GM12891 (cell line): Measurements from ENCODE around the gene C20orf141.

Experiments used
- POLR2A ChIP-seq: IDR thresholded peaks from 2 replicates; pipeline ENCODE4 v1.6.1; 2011; ENCODE audit warnings: low read depth, low read length, control low read depth
- POLR2AphosphoS5 ChIP-seq: IDR thresholded peaks from 2 replicates; pipeline ENCODE4 v1.6.1; 2011; ENCODE audit warnings: low read depth, low read length, control low read depth

- TF ChIP-seq POLR2A (no peak), POLR2AphosphoS5 (no peak)
These were observed 2.6 kb upstream of the C20orf141 start for GRCh38 chr20:2812189-2812588.
